HG02938 (cell line): ENCODE data around the gene ZDHHC14.

Source experiments
- ATAC-seq: cut with Tn5 transposase; IDR thresholded peaks from one replicate; pipeline ENCODE4 v1.9.1; 2021; ENCODE audit warnings: mild to moderate bottlenecking, moderate library complexity; ENCODE audit not compliant: unreplicated experiment

The ZDHHC14 gene

DNA sequence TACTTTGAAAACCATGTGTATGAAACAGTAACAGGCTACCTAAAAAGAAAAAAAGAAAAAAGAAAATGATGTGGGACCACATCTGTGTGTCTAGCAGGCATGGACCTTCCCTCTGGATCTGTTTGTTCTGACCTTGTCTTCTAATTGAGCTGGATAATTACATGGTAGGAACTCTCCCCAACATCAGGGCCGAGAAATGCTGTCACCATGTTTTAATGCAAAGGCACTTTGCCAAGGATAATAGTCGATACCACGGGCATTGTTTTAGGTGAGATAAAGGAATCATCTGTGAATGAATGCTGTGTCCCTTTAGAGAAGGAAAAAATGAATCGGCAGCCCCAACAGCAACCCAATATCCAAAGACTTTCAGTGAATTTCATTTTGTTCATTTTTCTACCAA lies 149.1 kb downstream of the ZDHHC14 start:
- ATAC-seq, result no peak

- ATAC-seq, result no peak
Observed at GRCh38 chr6:157530724-157531168, 149.8 kb downstream of the ZDHHC14 start.

DNA sequence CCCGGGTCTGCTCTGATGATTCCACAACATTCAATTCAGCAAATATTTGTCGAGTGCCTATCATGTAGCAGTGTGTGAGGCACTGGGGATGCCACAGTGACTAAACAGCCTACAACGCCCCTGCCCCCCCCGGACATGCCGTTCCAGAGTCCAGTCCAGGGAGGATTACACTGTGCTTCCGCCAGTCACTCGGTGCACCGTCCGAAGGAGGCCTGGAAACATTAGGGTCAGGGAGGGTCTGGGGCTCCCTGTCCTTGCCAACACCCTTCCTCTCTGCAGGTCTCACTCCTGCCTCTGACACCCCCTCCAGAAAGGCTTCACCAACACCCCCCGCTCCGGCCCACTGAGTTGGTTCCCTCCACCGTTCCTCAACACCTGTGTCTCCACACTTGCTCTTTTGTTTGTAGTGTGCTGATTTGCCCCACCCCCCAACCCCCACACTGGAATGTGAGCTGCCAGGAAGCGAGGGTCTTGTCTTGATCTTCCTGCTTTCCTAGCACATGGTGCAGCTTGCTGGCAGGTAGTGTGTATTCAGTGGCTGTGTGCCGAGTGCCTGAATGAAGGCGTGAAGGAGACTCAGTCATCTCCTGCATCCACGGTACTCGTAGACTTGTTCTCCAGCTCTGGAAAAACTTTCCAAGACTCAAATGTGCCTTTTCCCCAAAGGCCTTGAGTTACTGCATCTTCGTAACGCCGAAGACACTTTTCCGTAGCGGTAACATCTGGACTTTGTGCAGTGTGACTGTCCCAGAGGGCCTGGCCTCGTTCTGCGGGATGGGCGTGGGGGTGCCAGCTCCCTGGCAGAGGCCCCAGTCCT lies 150.4 kb downstream of the ZDHHC14 start:
- no peak for ATAC-seq

GRCh38 chr6:157531986-157532365 lies 151.0 kb downstream of the ZDHHC14 start:
- no peak for ATAC-seq

- ATAC-seq, result no peak
Observed at GRCh38 chr6:157533048-157533871, 152.3 kb downstream of the ZDHHC14 start.

DNA sequence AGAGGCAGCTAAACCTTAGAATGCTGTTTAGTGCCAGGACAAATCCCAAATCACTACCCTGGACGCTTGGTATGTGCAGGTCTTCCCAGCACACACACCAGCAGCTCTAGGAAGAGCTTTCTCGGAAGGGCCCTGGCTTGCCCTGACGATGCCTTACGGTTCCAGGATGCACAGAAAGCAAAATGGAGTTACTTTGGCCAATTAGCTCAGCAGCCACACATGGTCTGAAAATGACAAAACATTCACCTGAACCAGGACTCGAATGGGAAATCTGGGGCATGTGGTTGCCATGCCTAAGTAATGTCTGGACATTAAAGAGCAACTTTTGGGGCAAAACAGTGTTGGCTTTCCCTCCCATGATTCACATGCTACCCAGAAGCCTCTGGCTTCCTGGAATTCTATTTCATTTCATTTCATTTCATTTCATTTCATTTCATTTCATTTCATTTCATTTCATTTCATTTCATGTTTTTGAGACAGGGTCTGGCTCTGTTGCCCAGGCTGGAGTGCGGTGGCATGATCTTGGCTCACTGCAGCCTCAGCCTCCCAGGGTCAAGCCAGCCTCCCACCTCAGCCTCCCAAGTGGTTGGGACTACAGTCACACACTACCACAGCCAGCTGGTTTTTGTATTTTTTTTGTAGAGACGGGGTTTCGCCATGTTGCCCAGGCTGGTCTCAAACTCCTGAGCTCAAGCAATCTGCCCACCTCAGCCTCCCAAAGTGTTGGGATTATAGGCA lies 153.3 kb downstream of the ZDHHC14 start:
- ATAC-seq, result no peak

- no peak for ATAC-seq
Observed at GRCh38 chr6:157534977-157535339, 154.0 kb downstream of the ZDHHC14 start.

DNA sequence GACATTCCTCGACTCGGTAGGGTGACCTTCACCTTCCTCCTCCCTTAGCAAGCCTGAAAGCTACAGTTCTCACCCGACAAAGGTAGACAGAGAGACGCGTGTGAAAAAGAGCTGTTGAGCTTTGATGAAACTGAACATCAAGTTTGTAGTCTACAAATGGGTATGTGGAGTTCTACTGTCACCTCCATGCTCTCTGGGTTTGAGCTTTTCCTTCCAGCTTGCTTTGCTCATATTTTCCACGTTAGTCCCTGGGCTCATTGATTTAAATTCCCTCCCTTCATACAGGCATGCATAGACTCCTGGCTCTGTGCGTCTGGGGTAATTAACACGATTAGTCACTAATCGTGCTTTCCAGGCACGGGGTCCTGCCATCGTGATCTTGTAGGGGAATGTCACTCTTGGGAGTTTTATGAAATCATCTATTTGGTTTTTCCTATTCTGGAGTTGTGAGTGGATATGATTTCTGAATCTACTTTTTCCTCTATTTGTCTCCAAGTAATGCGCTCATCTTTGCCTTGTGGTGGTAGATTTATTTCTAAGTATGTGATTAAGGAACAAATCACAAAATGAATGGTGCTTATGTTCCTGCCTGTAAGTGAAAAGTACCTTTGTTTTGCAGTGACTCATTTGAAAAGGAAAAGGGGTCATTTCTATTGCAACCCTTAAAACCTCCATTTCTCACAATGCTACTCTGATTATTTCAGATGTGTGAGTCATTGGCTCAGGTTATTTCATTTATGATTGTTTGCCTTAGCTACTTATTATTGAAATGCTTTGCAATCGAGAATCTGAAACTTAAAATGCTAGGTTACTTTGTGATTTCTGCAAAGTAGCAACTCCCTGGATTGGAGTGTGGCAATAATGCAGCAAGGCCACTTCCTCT lies 154.6 kb downstream of the ZDHHC14 start:
- ATAC-seq, result peak; percentile 89

GRCh38 chr6:157536223-157536545 lies 155.2 kb downstream of the ZDHHC14 start:
- ATAC-seq, result no peak

DNA sequence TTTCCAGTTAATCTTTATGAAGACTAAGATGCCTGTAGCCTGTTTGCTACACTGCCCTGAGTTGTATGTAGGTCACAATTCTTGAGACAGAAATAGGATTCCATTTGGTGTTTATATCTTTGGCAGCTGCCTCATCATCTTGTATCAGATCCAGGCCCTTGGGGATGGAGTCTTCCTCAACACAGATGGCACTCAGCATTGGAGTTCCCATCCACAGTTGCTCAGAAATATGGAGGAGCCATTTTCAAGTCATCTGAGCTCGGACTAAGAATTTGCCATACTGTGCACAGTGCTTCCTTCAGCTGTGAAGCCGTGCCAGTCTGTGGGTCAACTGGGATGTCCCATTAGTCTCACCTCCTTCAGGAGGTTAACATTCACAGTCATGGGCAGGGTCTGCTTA lies 156.6 kb downstream of the ZDHHC14 start:
- ATAC-seq, result no peak

GRCh38 chr6:157538168-157538567 lies 157.2 kb downstream of the ZDHHC14 start:
- ATAC-seq, result no peak

DNA sequence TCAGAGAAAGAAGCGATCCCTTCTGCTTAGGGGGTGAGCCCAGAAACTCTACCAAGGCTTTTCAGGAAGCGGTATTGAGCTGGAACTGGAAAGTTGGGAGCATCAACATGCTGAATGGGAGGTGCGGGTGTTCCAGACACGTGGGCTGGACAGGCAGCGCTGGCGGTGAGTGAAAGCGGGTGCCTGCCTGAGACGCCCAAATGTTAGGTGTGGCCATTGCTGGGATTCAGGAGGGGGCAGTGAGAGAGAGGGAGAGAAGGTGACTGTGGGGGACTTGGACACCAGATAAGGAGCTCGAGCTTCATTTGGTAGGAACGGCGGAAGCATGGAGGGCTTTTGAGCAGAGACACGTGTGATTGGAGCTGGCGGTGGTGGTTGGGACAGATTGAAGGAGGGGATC lies 157.7 kb downstream of the ZDHHC14 start:
- no peak for ATAC-seq

GRCh38 chr6:157539421-157539822 lies 158.4 kb downstream of the ZDHHC14 start:
- ATAC-seq, result no peak

- no peak for ATAC-seq
Observed at GRCh38 chr6:157539900-157540752, 159.1 kb downstream of the ZDHHC14 start.

DNA sequence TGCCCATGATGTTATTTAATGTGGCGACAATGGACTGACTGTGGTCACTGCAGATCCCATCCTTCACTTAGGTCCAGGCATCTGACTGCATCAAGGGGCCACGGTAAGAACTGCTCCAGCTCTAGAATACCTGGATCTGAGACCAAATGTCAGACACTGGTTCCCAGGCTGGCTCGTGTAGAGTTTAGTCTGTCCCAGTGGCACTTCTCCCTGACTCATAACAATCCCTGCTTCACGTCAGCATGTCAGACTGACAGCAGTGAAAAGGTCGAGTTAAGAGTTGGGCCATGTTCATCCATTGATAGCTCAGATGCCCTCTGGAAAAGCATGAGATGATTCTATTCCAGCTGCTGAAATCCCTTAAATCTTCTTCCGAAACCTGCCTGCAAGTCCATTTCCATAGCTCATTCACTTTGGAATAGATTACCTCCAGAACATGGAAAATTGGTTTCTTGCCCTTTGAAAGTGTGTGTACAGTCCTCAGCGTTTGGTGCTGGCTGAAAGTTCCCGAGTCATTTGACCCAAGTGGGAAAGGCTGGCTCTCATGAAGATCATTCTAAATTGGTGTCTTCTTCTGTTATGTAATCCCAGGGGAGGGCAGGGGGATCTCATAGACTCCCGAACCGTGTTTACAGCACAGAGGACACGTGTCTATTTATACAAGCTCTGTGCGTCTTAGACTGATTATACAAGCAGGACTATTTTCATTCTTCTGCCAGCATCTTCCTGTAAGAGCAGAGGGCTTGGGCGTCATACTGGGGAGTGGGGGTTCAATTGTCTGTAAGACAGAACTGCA lies 160.8 kb downstream of the ZDHHC14 start:
- ATAC-seq, result no peak

DNA sequence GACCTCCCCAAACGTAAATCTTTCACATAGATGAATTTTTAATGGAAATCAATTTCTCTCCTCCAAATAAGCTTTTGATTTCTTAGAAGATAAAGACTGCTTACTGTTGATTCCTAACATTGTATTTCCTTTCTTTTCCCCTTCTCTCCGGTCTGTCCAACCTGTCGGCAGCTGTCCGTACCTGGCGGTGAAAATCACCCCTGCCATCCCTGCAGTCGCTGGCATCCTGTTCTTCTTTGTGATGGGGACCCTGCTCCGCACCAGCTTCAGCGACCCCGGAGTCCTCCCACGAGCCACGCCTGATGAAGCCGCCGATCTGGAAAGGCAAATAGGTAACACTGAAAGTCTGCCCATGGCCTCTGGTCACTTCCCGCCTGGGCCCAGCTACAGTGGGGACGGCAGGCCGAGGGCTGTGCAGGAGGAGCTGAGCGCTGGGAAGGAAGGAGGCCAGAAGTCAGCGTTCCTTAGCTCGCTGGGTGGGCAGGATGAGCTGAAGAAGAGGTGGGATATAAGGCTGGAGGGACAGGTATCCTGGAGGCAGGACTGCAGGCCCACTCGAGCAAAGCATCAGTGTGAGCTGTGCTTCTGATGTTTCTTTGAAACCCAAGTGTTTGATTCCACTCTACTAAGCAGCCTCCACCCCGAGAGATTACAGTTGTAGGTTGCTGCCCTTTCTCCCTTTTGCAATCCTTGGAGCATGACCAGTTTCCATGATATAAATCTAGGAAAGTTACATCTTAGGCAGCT lies 161.6 kb downstream of the ZDHHC14 start:
- no peak for ATAC-seq

- ATAC-seq, result no peak
Observed at GRCh38 chr6:157546321-157546720, 165.3 kb downstream of the ZDHHC14 start.

DNA sequence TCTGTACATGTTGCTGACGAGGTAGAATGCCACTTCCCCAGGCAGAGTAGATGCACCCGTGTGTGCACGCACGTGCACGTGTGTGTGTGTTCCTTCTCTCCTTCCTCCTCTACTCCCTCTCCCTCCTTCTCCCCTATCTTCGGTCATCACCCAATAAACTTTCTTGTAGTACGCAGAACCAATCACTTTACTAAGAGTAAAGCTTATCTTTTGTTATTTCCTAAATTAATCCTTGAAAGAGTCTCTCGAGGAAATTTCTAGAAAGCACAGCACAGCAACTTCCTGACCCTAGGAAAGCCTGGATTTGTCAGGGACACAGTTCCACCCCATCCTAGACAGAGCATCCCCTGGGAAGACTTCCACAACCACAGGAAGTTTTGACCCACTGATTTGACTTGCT lies 166.1 kb downstream of the ZDHHC14 start:
- no peak for ATAC-seq
